CD14-positive monocyte (primary cell): Measurements from ENCODE around the gene SLC28A1. TPM values are rescaled to one million over a fixed set of nuclear protein-coding genes. Genes with fewer than 3 reads are reported as not detected.

Experiments used
- DNase-seq, 3 donors: peaks; one replicate each; pipeline ENCODE4 v3.0.0-alpha.2; 2011 to 2022
- H2AFZ ChIP-seq: 2 replicates; pipeline ENCODE4 v1.6.0; 2012; ENCODE audit warnings: mild to moderate bottlenecking, low read depth, low read length, inconsistent platforms; ENCODE audit not compliant: insufficient read depth, poor library complexity, severe bottlenecking
- H3K27ac ChIP-seq, 2 donors: 1 replicate in 1 of 2; 2 replicates in 1 of 2; pipeline ENCODE4 v1.5.1; 2012 to 2013; ENCODE audit warnings: low read length in 2 of 2, control low read depth in 1 of 2, inconsistent platforms in 1 of 2, low read depth in 1 of 2, mild to moderate bottlenecking in 1 of 2
- H3K27me3 ChIP-seq, 2 donors: one replicate each; pipeline versions ENCODE4 v1.6.0 to v1.6.1; 2011 to 2013; ENCODE audit warnings: low read length in 2 of 2; ENCODE audit not compliant: control insufficient read depth in 2 of 2, insufficient read depth in 2 of 2
- H3K36me3 ChIP-seq, 2 donors: replicated peaks in 1 of 2; 1 replicate in 1 of 2; 2 replicates in 1 of 2; pipeline versions ENCODE4 v1.5.1 to v1.6.1; 2012 to 2013; ENCODE audit warnings: low read length in 2 of 2, control low read depth in 1 of 2, inconsistent platforms in 1 of 2, mild to moderate bottlenecking in 1 of 2; ENCODE audit not compliant: insufficient read depth in 2 of 2, control insufficient read depth in 1 of 2
- H3K4me1 ChIP-seq, 2 donors: 1 replicate in 1 of 2; 2 replicates in 1 of 2; pipeline versions ENCODE4 v1.5.1 to v1.6.1; 2012 to 2013; ENCODE audit warnings: low read length in 2 of 2, control low read depth in 1 of 2, inconsistent platforms in 1 of 2, mild to moderate bottlenecking in 1 of 2, moderate library complexity in 1 of 2; ENCODE audit not compliant: insufficient read depth in 2 of 2, control insufficient read depth in 1 of 2
- H3K4me2 ChIP-seq: replicated peaks from 2 replicates; pipeline ENCODE3; 2012; ENCODE audit warnings: low read length, moderate library complexity, mild to moderate bottlenecking; ENCODE audit not compliant: poor library complexity, severe bottlenecking; ENCODE audit errors: extremely low read depth
- H3K4me3 ChIP-seq, 3 experiments: fragments of 200-600 bp in 1 of 3; sonication (generic) in 1 of 3; replicated peaks in 1 of 3; 1 replicate in 2 of 3; 2 replicates in 1 of 3; pipeline ENCODE4 v1.5.1; 2011 to 2013; ENCODE audit warnings: low read length in 3 of 3, mild to moderate bottlenecking in 3 of 3, control low read depth in 2 of 3, low read depth in 2 of 3, inconsistent platforms in 1 of 3, moderate library complexity in 1 of 3
- H3K79me2 ChIP-seq: 2 replicates; pipeline ENCODE4 v1.6.0; 2012; ENCODE audit warnings: mild to moderate bottlenecking, control low read depth, inconsistent platforms, low read length, moderate library complexity; ENCODE audit not compliant: insufficient read depth
- H3K9ac ChIP-seq: 2 replicates; pipeline ENCODE4 v1.6.0; 2017; ENCODE audit warnings: low read length, mild to moderate bottlenecking; ENCODE audit not compliant: insufficient read depth, poor library complexity, severe bottlenecking
- H3K9me3 ChIP-seq, 2 donors: replicated peaks in 1 of 2; 1 replicate in 1 of 2; 2 replicates in 1 of 2; pipeline versions ENCODE4 v1.5.1 to v1.6.1; 2012 to 2013; ENCODE audit warnings: low read length in 2 of 2, control low read depth in 1 of 2; ENCODE audit not compliant: control insufficient read depth in 1 of 2, insufficient read depth in 1 of 2
- H4K20me1 ChIP-seq: 2 replicates; pipeline ENCODE4 v1.6.0; 2012; ENCODE audit warnings: mild to moderate bottlenecking, low read length, control low read depth, moderate library complexity; ENCODE audit not compliant: insufficient read depth
- H3K27ac Mint-ChIP-seq, 7 donors: one replicate each; pipeline ENCODE4 v1.8.0; 2020; ENCODE audit warnings: mild to moderate bottlenecking in 7 of 7, mixed read lengths in 7 of 7, moderate library complexity in 6 of 7, inconsistent platforms in 2 of 7
- H3K27me3 Mint-ChIP-seq, 3 donors: one replicate each; pipeline ENCODE4 v1.8.0; 2021 to 2022; ENCODE audit warnings: low read depth in 3 of 3, mild to moderate bottlenecking in 3 of 3, mixed read lengths in 3 of 3, moderate library complexity in 3 of 3, inconsistent platforms in 1 of 3
- H3K36me3 Mint-ChIP-seq, 2 donors: one replicate each; pipeline ENCODE4 v1.8.0; 2020; ENCODE audit warnings: mixed read lengths in 2 of 2, inconsistent platforms in 1 of 2, mild to moderate bottlenecking in 1 of 2
- H3K4me1 Mint-ChIP-seq: one replicate; pipeline ENCODE4 v1.8.0; 2020; ENCODE audit warnings: mild to moderate bottlenecking, mixed read lengths
- H3K4me3 Mint-ChIP-seq, 2 donors: one replicate each; pipeline ENCODE4 v1.8.0; 2020; ENCODE audit warnings: mild to moderate bottlenecking in 2 of 2, mixed read lengths in 2 of 2, moderate library complexity in 1 of 2
- H3K9me3 Mint-ChIP-seq, 7 donors: one replicate each; pipeline ENCODE4 v1.8.0; 2020 to 2022; ENCODE audit warnings: mixed read lengths in 7 of 7, mild to moderate bottlenecking in 6 of 7, moderate library complexity in 6 of 7, inconsistent platforms in 2 of 7
- CTCF ChIP-seq: fragments of 200-600 bp; IDR thresholded peaks from one replicate; pipeline ENCODE4 v1.8.0; 2022; ENCODE audit warnings: antibody characterized with exemption, mild to moderate bottlenecking
- WGBS: methylation state at CpG from one replicate; pipeline ENCODE4 v1.1.5; 2013; ENCODE audit warnings: missing lambda C conversion rate; ENCODE audit not compliant: insufficient coverage; 5-methylcytosine and 5-hydroxymethylcytosine counted together
- intact Hi-C, 2 donors: fragments of 100-400 bp; cut with micrococcal nuclease; formaldehyde crosslinking; loops; one replicate each; pipeline versions ENCODE4 v1.15.0 to v1.15.1; 2023
- polyA plus RNA-seq, 3 donors: library from polyadenylated mRNA; depleted of rRNA in 1 of 3; unstranded in 2 of 3; stranded (reverse) in 1 of 3; fragments of 300-500 nt in 2 of 3; fragments of >200 nt in 1 of 3; fragmentation: Illumina TruSeq in 2 of 3; gene quantifications; 1 replicate in 2 of 3; 2 replicates in 1 of 3; pipeline ENCODE4 v1.2.3, GENCODE V29; 2012 to 2021

The SLC28A1 gene
- polyA plus RNA-seq, 3 donors, result not detected

GRCh38 chr15:84913360-84913723 lies 28.9 kb downstream of the SLC28A1 start:
- Histone ChIP-seq H3K27ac (no peak overlapping the region), H3K36me3 (no peaks in the 10 kb centered on the region), H3K4me1 (no peaks in the 10 kb centered on the region), H3K4me2 (no peak overlapping the region), H3K79me2 (no peaks in the 10 kb centered on the region), H4K20me1 (no peaks in the 10 kb centered on the region), H3K9me3 (peaks cover 0 to 4% of the 10 kb centered on the region in 2 donors), H3K9ac (no peak overlapping the region), H3K27me3 (no peaks in the 10 kb centered on the region), H3K4me3 (no peak overlapping the region), H2AFZ (no peak overlapping the region)
- Mint-ChIP-seq H3K27me3 (peaks cover 0 to 7% (median 1%) of the 10 kb centered on the region in 3 donors), H3K4me3 (no peak overlapping the region), H3K9me3 (peaks cover 0 to 6% (median 2%) of the 10 kb centered on the region in 7 donors), H3K27ac (no peak overlapping the region), H3K4me1 (peaks cover 7% of the 10 kb centered on the region), H3K36me3 (no peaks in the 10 kb centered on the region)
- intact Hi-C loops, result no loop called here
- TF ChIP-seq CTCF, result no peak
- DNase-seq, result no peak
- WGBS, result 100% methylated on average over 1 of the region's 2 CpGs

GRCh38 chr15:84914351-84914750 lies 29.9 kb downstream of the SLC28A1 start:
- Histone ChIP-seq H3K27ac (no peak overlapping the region), H3K9ac (no peak overlapping the region), H4K20me1 (no peaks in the 10 kb centered on the region), H3K79me2 (no peaks in the 10 kb centered on the region), H3K4me1 (no peaks in the 10 kb centered on the region), H3K9me3 (peaks cover 0 to 4% of the 10 kb centered on the region in 2 donors), H2AFZ (no peak overlapping the region), H3K27me3 (no peaks in the 10 kb centered on the region), H3K4me2 (no peak overlapping the region), H3K4me3 (no peak overlapping the region), H3K36me3 (no peaks in the 10 kb centered on the region)
- 85% methylated on average over 4 of the region's 5 CpGs for WGBS
- no peak for DNase-seq
- Mint-ChIP-seq H3K4me3 (no peak overlapping the region), H3K27me3 (peaks cover 0 to 6% (median 1%) of the 10 kb centered on the region in 3 donors), H3K9me3 (peaks cover 0 to 6% (median 0%) of the 10 kb centered on the region in 7 donors), H3K36me3 (no peaks in the 10 kb centered on the region), H3K4me1 (peaks cover 7% of the 10 kb centered on the region), H3K27ac (no peak overlapping the region)
- TF ChIP-seq CTCF, result no peak
- intact Hi-C loops, result no loop called here
